Thyroid gland (tissue), 4 donors: ENCODE results near the gene RETREG3. TPM values are rescaled to one million over a fixed set of nuclear protein-coding genes. Genes with fewer than 3 reads are reported as not detected.
"Not testable (repeated sequence)": the region's sequence is repeated elsewhere in the genome, so short reads cannot be mapped to it uniquely, and the experiment has no call there.

Source experiments
- DNase-seq, 2 donors: peaks; one replicate each; pipeline ENCODE4 v3.0.0-alpha.2; 2019
- H3K27ac ChIP-seq, 3 donors: fragments of 200-600 bp; sonication (generic); 1 replicate in 2 of 3; 2 replicates in 1 of 3; pipeline ENCODE4 v1.5.1; 2016 to 2019; ENCODE audit warnings: mild to moderate bottlenecking in 1 of 3, moderate library complexity in 1 of 3
- H3K27me3 ChIP-seq: fragments of 200-600 bp; sonication (generic); one replicate; pipeline ENCODE4 v1.5.1; 2019
- H3K36me3 ChIP-seq, 2 donors: fragments of 200-600 bp; sonication (generic); one replicate each; pipeline ENCODE4 v1.5.1; 2016 to 2019
- H3K4me1 ChIP-seq, 2 donors: fragments of 200-600 bp; sonication (generic); one replicate each; pipeline ENCODE4 v1.5.1; 2017 to 2019
- H3K4me3 ChIP-seq, 3 donors: fragments of 200-600 bp; sonication (generic); replicated peaks in 1 of 3; 1 replicate in 2 of 3; 2 replicates in 1 of 3; pipeline ENCODE4 v1.5.1; 2016; ENCODE audit warnings: mild to moderate bottlenecking in 1 of 3
- H3K9me3 ChIP-seq: fragments of 200-600 bp; sonication (generic); one replicate; pipeline ENCODE4 v1.5.1; 2017
- CTCF ChIP-seq, 6 experiments: fragments of 200-600 bp in 3 of 6; fragments of 450-650 bp in 3 of 6; sonication (generic) in 3 of 6; IDR thresholded peaks; one replicate each; pipeline ENCODE4 v1.5.1; 2016 to 2019; ENCODE audit warnings: antibody characterized with exemption in 6 of 6, mild to moderate bottlenecking in 2 of 6, inconsistent platforms in 1 of 6, moderate library complexity in 1 of 6
- POLR2A ChIP-seq, 2 donors: fragments of 450-650 bp; IDR thresholded peaks; one replicate each; pipeline ENCODE4 v1.6.1; 2017; ENCODE audit warnings: antibody characterized with exemption in 2 of 2, mild to moderate bottlenecking in 2 of 2, moderate library complexity in 1 of 2
- WGBS, 2 donors: methylation state at CpG; one replicate each; pipeline ENCODE4 v1.1.5; 2017; 5-methylcytosine and 5-hydroxymethylcytosine counted together
- intact Hi-C: fragments of 100-400 bp; cut with DNase I; formaldehyde crosslinking; loops from one replicate; pipeline ENCODE4 v1.15.1; 2023
- total RNA-seq, 4 donors: library from RNA; depleted of rRNA; stranded (reverse); fragments of >200 nt; gene quantifications; one replicate each; pipeline ENCODE4 v1.2.3, GENCODE V29; 2016

RETREG3 gene
- total RNA-seq, 4 donors from 2014 or later = 61.9 to 74.4 (median 72.1) TPM

- H3K36me3 ChIP-seq = no peaks in the 10 kb centered on the region
- no peaks in the 10 kb centered on the region for H3K27me3 ChIP-seq
- intact Hi-C loops = no loop called here
- no peak for DNase-seq
- 85 to 89% methylated on average over 9 of the region's 9 CpGs for WGBS, 2 donors
- TF ChIP-seq CTCF (IDR thresholded peaks at IDR 0.05) (no peak), POLR2A (IDR thresholded peaks at IDR 0.05) (no peak)
- H3K4me3 ChIP-seq = no peak overlapping the region
- H3K9me3 ChIP-seq = no peaks in the 10 kb centered on the region
- no peak overlapping the region for H3K27ac ChIP-seq
- H3K4me1 ChIP-seq = no peaks in the 10 kb centered on the region
These were observed 23.8 kb upstream of the RETREG3 start for GRCh38 chr17:42632949-42633444.

- H3K4me3 ChIP-seq = no peak overlapping the region
- no peak for DNase-seq
- H3K27ac ChIP-seq = no peak overlapping the region
- no peaks in the 10 kb centered on the region for H3K4me1 ChIP-seq
- H3K9me3 ChIP-seq = no peaks in the 10 kb centered on the region
- TF ChIP-seq POLR2A (IDR thresholded peaks at IDR 0.05) (no peak), CTCF (IDR thresholded peaks at IDR 0.05) (no peak)
- no peaks in the 10 kb centered on the region for H3K36me3 ChIP-seq
- intact Hi-C loops = no loop called here
- no peaks in the 10 kb centered on the region for H3K27me3 ChIP-seq
- 76 to 82% methylated on average over 3 of the region's 3 CpGs for WGBS, 2 donors
These were observed 20.3 kb upstream of the RETREG3 start for GRCh38 chr17:42629411-42630009.

DNA sequence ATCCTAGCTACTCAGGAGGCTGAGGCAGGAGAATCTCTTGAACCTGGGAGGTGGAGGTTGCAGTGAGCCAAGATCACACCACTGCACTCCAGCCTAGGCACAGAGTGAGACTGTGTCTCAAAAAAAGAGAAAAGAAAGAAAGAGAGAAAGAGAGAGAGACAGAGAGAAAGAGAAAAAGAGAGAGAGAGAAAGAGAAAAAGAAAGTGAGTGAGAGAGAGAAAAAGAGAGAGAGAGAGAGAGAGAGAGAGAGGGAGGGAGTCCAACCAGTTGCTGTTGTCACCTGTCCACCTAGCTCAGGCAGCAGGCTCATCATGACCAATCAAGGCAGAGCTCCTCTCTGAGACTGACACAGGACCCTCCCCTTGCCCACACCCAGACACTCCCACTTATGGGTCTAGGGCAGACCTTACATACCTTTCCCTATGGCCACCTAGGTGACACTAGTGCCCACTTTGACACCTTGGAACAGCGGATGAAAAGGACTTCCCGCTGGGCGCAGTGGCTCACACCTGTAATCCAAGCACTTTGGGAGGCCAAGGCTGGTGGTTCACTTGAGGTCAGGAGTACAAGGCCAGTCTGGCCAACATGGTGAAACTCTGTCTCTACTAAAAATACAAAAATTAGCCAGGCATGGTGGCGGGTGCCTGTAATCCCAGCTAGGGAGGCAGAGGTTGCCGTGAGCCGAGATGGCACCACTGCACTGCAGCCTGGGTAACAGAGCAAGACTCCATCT lies 18.0 kb upstream of the RETREG3 start:
- H3K36me3 ChIP-seq, intact Hi-C loops, H3K9me3 ChIP-seq, H3K27me3 ChIP-seq, H3K4me1 ChIP-seq, H3K27ac ChIP-seq, H3K4me3 ChIP-seq, DNase-seq: not testable (repeated sequence)
- 86 to 90% methylated on average over 4 to 6 of the region's 6 CpGs for WGBS, 2 donors

- DNase-seq = no peak
- H3K9me3 ChIP-seq = no peaks in the 10 kb centered on the region
- no peak overlapping the region for H3K27ac ChIP-seq
- WGBS, 2 donors = 90 to 93% methylated on average over 7 of the region's 7 CpGs
- no peaks in the 10 kb centered on the region for H3K27me3 ChIP-seq
- intact Hi-C loops = no loop called here
- TF ChIP-seq CTCF (IDR thresholded peaks at IDR 0.05) (no peak), POLR2A (IDR thresholded peaks at IDR 0.05) (no peak)
- H3K36me3 ChIP-seq = no peaks in the 10 kb centered on the region
- no peak overlapping the region for H3K4me3 ChIP-seq
- H3K4me1 ChIP-seq = no peaks in the 10 kb centered on the region
These were observed 14.8 kb upstream of the RETREG3 start for GRCh38 chr17:42623732-42624596.

- Histone ChIP-seq H3K27ac (no peak overlapping the region), H3K9me3 (no peaks in the 10 kb centered on the region), H3K4me3 (no peak overlapping the region), H3K4me1 (peaks cover 2 to 5% of the 10 kb centered on the region in 2 donors), H3K36me3 (no peaks in the 10 kb centered on the region), H3K27me3 (no peaks in the 10 kb centered on the region)
- no peak for DNase-seq
- intact Hi-C loops = no loop called here
- TF ChIP-seq CTCF (IDR thresholded peaks at IDR 0.05) = no peak
- TF ChIP-seq POLR2A (IDR thresholded peaks at IDR 0.05) = no peak
- WGBS, 2 donors = 95% methylated on average over 2 of the region's 2 CpGs
These were observed 14.1 kb upstream of the RETREG3 start for GRCh38 chr17:42623271-42623670.

- 90 to 96% methylated on average over 3 of the region's 3 CpGs for WGBS, 2 donors
- DNase-seq, H3K27me3 ChIP-seq: not testable (repeated sequence)
These were observed 12.8 kb upstream of the RETREG3 start for GRCh38 chr17:42621987-42622386.

More at GRCh38 chr17:42621987-42622386, 12.8 kb upstream of the RETREG3 start:
- H3K4me3 ChIP-seq, H3K27ac ChIP-seq, intact Hi-C loops, H3K9me3 ChIP-seq, H3K36me3 ChIP-seq, H3K4me1 ChIP-seq: not testable (repeated sequence)
